ENCODE measurements around the gene KDM4C.

The KDM4C gene

DNA sequence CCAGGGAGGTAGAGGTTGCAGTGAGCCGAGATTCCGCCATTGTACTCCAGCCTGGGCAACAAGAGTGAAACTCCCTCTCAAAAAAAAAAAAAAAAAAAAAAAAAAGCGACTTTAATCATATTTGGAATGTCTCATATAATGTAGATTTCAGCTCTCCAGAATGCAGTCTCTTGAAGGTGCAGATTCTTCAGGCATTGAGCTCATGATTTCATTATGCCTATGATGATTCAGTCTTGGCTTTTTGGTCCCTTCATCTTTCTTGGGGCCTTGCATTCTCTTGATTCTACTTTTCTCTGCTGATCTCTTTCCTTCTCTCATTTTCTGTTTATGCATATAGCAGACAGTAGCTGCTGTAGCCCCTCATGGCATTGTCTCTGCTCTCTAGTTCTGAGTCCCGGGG, 22.9 kb downstream of the KDM4C start:
- no peak for DNase-seq (ENCODE audit: low spot score)
- TF ChIP-seq, protein P1, sequence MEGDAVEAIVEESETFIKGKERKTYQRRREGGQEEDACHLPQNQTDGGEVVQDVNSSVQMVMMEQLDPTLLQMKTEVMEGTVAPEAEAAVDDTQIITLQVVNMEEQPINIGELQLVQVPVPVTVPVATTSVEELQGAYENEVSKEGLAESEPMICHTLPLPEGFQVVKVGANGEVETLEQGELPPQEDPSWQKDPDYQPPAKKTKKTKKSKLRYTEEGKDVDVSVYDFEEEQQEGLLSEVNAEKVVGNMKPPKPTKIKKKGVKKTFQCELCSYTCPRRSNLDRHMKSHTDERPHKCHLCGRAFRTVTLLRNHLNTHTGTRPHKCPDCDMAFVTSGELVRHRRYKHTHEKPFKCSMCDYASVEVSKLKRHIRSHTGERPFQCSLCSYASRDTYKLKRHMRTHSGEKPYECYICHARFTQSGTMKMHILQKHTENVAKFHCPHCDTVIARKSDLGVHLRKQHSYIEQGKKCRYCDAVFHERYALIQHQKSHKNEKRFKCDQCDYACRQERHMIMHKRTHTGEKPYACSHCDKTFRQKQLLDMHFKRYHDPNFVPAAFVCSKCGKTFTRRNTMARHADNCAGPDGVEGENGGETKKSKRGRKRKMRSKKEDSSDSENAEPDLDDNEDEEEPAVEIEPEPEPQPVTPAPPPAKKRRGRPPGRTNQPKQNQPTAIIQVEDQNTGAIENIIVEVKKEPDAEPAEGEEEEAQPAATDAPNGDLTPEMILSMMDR (IDR thresholded peaks at IDR 0.05; ENCODE audit: extremely low read depth, missing control alignments) = no peak

DNA sequence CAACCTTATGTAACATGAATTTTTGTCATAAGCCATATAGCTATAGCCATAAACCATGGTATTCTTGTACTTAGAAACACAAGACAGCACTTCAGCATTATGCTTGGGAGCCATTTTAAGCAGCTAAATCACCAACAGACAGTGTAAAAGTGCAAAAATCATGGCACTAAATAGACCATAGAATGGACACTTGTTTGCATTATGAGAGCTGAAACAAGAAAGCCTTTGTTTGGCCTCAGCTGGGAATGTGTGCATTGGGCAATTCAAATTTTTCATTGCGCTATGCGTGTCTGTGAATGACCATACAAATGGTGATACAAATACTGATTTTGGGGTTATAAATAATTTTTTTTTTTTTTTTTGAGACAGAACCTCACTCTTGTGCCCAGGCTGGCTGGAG, 23.7 kb downstream of the KDM4C start:
- DNase-seq (ENCODE audit: low spot score) = no peak
- TF ChIP-seq, protein P1 (IDR thresholded peaks at IDR 0.05; ENCODE audit: extremely low read depth, missing control alignments) = no peak

DNA sequence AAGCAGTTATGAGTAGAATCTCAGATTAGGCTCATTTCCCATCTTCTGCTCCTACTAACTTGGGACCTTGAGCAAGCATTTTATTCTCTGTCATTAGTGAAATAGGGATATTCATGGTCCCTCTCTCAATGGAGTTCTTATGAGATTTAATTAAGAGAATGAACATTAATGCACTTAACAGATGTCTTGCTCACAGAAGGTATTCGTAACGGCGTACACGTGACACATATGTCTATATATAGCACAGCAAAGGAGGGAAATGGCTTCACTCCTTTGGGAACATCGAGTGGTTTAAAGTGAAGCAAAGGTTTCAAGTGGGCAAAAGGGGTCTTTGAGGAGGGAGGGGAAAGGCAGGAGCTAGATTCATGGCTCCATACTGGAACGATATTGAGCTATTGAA, 24.6 kb downstream of the KDM4C start:
- TF ChIP-seq, protein P1 (IDR thresholded peaks at IDR 0.05; ENCODE audit: extremely low read depth, missing control alignments) = no peak
- DNase-seq (ENCODE audit: low spot score) = no peak

DNA sequence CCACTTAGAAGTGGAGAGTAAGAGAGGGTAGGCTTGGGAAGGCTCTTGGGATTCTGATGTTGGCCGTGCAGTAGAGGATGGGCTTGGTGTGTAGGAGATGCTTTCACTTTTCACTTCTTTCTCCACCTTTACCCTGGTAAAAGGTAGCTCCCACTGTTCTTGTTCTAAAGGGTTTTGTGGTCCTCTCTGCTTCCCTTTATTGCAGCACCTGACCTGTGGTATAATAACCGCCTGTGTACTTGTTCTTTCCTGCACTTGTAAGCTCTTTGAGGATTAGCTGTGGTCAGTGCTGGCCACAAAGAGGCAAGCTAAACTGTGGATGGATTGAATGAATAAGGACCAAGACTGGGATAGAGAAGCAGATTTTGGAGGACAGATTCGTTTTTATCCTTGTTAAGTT, 25.2 kb downstream of the KDM4C start:
- no peak for DNase-seq (ENCODE audit: low spot score)
- TF ChIP-seq, protein P1 (IDR thresholded peaks at IDR 0.05; ENCODE audit: extremely low read depth, missing control alignments) = no peak

DNA sequence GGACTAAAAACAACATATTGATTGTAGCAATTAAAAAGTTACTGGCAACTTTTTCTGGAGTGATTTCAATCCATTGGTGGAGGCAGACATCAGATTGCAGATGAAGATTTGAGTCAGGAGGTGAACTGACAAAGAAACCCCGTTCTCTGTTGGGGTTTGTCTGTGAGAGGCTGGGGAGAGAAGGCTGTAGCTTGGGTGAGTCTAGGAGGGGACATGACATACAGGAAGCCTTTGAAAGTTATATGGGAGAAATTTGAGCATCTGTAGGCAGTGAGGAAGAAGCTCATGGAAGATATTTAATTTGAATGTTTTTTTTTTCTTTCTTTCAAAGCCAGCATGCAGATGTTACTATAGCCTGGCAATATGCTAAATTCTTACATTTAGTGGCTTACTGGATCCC, 26.0 kb downstream of the KDM4C start:
- TF ChIP-seq, protein P1 (IDR thresholded peaks at IDR 0.05; ENCODE audit: extremely low read depth, missing control alignments) = no peak
- DNase-seq (ENCODE audit: low spot score) = no peak

DNA sequence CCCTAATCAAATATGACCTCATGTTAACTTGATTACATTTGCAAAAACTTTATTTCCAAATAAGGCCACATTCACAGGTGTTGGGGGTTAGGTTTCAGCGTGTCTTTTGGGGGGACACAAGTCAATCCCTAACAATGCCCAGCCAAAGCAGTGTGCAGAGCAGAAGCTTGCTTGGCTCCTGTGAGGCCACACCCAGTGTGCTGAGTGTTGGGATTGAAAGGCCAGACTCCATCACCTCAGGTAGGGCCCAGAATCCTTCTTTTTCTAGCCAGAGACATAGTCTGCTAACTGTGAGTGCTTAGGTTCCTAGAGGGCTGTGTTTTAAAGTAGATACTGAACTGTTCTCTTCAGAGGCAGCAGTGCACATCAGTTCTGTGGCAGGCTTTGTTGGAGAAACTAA, 27.9 kb downstream of the KDM4C start:
- TF ChIP-seq, protein P1 (IDR thresholded peaks at IDR 0.05; ENCODE audit: extremely low read depth, missing control alignments) = no peak
- DNase-seq (ENCODE audit: low spot score) = no peak

GRCh38 chr9:6787793-6788161, 30.0 kb downstream of the KDM4C start:
- TF ChIP-seq, protein P1 (IDR thresholded peaks at IDR 0.05; ENCODE audit: extremely low read depth, missing control alignments) = no peak
- DNase-seq (ENCODE audit: low spot score) = no peak

All from GM20000 (cell line).